Activated CD4-positive, alpha-beta T cell treated with anti-CD3 and anti-CD28 coated beads for 24 hours (primary cell): ENCODE results near the gene KLF12.

Experiments
- DNase-seq, 2 donors: peaks; one replicate each; pipeline ENCODE4 v3.0.0-alpha.2; 2020; ENCODE audit warnings: low read depth in 2 of 2

KLF12 gene

DNA sequence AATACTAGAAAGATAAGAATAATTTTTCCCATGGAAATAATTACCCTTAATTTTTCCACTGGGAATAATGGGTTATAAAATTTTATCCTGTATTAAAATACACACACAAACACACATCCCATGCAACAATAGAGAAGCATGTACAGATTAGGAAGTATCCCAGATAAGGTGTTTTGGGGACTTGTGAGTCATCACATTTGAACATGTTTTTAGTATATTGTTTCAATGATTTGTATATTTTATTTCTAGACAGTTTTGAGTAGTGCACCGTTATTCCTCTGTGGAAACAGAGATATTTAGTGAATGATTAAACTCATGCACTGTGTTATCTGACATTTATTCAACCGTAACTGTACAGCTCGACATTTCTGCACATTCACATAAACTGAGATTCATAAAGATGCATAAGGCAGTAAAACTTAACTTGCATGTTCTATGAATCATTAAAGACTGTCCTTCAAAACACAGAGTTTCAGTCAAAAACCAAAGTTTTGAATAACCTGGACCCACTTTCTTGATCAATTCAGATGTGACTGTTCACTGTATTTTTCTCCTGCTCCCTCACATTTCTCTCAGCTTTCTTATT lies 30.1 kb downstream of the KLF12 start:
- DNase-seq: no peak

DNA sequence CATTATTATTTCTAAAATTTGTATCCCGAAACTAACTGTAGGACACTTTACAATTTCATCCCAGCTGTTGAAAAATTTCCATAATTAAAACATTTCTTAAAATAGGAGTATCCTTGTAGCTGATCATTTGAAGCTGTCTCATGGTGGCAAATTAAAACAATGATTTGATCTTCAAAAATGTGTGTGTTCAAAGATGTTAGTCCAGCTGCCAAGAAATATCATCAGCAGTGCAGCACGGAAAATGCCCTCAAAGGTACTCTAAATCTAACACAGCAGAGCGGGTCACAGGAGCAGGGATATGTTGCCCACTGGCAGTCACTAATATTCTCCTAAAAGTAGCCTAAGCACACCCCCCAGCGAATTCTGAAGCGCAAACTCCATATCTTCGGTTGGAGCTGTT lies 31.0 kb downstream of the KLF12 start:
- DNase-seq: no peak

DNA sequence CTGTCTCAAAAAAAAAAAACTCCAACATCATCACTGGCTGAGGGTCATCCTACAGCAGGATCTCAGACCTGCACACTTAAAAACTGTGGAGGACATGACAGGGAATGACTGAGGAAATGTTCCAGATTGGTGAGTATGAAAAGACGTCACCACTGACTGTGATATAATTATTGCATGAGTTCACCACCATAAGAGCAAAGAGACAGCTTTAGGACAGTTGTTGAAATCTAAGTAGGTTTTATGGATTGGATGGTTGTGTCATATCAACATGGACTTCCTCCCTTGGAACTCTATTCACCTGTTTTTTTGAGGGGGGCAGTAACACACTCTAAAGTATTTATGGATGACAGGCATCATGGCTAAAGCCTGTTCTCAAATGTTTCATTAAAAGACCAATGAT lies 31.5 kb downstream of the KLF12 start:
- DNase-seq: no peak

DNA sequence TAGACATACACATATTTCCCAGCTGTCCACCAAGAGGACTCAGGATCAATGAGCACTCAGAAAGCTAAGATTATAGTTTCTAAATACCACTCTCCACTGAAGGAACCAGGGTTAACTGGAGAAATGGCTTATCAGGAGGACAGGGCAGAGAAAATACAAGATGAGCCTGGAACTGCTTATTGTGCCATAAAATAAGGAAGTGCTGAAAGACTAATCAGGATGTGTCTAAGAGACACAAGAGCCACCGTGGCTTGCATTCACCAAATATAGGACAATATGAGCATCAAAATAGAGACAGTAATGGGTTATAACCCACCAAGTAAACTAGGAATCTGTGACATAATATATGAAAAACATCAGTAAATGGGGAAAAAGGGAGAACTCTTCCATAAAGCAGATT lies 32.8 kb downstream of the KLF12 start:
- DNase-seq: no peak

DNA sequence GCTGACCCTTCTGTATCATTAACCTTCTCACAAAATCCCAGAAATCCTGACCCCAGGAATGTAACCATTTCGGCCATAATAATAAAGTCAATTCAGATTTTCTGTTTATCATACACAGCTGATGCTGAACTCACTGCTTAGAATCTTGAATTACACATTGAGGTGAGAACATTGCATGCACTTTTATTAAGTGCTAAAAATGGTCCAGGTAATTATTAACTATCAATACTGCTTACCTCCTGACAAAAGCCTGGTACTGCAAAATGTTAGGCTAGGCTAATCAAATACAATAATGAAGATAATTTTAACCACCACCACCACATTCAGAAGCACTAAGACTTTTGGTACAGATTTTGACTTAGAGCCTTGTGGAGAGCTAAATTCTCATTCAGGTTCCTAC lies 36.1 kb downstream of the KLF12 start:
- DNase-seq: no peak

DNA sequence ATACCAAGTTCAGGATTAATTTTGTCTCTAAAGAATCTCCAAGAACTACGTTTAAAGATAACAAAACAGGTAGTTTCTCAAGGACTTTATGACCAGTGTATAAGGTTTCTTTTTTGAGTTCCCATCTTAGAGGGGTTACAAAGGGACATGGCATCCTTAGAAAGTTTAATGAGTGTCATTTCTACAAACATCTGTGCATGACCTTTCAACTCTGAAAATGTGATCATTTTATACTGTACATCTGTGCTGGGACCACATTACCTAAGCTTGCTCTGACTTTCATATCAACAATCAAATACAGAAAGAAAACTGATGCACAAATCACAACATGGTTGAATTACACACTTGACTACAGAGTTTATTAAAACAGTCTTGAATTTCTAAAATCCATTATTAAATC lies 37.1 kb downstream of the KLF12 start:
- DNase-seq: no peak

- DNase-seq: no peak
These were observed 40.5 kb downstream of the KLF12 start for GRCh38 chr13:74093691-74094090.

DNA sequence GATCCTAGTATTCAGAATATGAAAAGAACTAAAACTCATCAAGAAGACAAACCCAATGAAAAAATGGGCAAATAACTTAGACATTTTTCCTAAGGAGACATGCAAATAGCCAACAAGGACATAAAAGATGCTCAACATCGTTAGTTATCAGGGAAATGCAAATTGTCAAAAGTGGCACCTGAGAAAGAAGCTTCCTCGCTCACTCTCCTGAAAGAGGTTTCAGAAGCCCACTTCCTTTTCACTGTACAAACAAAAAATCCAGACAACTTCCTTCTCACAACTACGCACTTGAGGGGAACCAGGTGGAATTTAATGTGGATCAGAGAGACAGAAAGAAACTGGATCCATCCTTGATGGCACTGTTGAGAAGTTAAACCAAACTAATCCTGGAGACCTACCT lies 41.5 kb downstream of the KLF12 start:
- DNase-seq: no peak

DNA sequence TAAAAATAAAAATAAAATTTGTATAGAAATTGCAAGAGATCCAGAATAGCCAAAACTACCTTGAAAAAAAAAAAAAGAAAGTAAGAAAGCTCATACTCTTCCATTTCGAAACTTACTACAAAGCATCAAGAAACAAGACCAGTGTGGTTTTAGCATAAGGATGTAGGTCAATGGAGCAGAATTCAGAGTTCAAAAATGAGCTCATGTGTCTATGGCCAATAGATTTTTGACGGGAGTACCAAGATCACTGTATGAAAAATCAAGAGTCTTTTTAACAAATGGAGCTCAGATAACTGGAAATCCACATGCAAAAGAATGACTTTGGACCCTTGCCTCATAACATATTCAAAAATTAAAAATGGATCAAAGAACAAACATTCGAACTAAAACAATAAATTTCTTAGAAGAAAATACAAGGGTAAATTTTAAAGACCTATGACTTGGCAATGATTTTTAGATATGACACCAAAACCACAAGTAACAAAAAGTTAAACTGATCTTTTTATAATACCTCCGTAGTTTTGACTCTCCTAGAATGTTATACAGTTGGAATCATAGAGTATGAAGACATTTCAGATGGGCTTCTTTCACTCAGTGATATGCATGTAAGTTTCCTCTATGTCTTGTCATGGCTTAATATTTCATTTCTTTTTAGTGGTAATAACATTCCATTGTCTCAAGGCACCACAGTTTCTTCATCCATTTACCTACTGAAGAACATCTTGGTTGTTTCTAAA lies 43.2 kb downstream of the KLF12 start:
- no peak for DNase-seq

GRCh38 chr13:74090397-74090796 lies 43.8 kb downstream of the KLF12 start:
- DNase-seq: no peak

- no peak for DNase-seq
These were observed 46.8 kb downstream of the KLF12 start for GRCh38 chr13:74087357-74087756.
